NT2/D1 (cell line): ENCODE data around the gene KATNAL1.

Experiments
- DNase-seq: peaks from one replicate; pipeline ENCODE4 v3.0.0-alpha.2; 2011; ENCODE audit warnings: low read depth, low spot score
- H3K27me3 ChIP-seq: 2 replicates; pipeline ENCODE4 v1.6.0; 2011; ENCODE audit warnings: mild to moderate bottlenecking; ENCODE audit not compliant: insufficient read length, insufficient read depth
- H3K36me3 ChIP-seq: 2 replicates; pipeline ENCODE4 v1.6.1; 2011; ENCODE audit warnings: mild to moderate bottlenecking, low read length, mixed read lengths; ENCODE audit not compliant: insufficient read depth, insufficient read length
- H3K4me1 ChIP-seq: 2 replicates; pipeline ENCODE4 v1.5.1; 2011; ENCODE audit not compliant: insufficient read depth, insufficient read length
- H3K4me3 ChIP-seq: 2 replicates; pipeline ENCODE4 v1.5.1; 2011; ENCODE audit warnings: low read depth; ENCODE audit not compliant: insufficient read length
- H3K9ac ChIP-seq: 2 replicates; pipeline ENCODE4 v1.6.0; 2011; ENCODE audit warnings: low read depth; ENCODE audit not compliant: insufficient read length
- H3K9me3 ChIP-seq: 2 replicates; pipeline ENCODE4 v1.5.1; 2011; ENCODE audit warnings: mild to moderate bottlenecking, low read length; ENCODE audit not compliant: insufficient read depth
- SUZ12 ChIP-seq: IDR thresholded peaks from 2 replicates; pipeline ENCODE4 v1.6.1; 2011; ENCODE audit not compliant: insufficient read length, insufficient read depth; ENCODE audit errors: extremely low read depth
- YY1 ChIP-seq: IDR thresholded peaks from 2 replicates; pipeline ENCODE4 v1.6.1; 2011; ENCODE audit not compliant: insufficient read length, insufficient read depth
- ZNF274 ChIP-seq: IDR thresholded peaks from 2 replicates; pipeline ENCODE4 v1.6.1; 2011; ENCODE audit warnings: mild to moderate bottlenecking, low read depth, low read length

Gene KATNAL1

DNA sequence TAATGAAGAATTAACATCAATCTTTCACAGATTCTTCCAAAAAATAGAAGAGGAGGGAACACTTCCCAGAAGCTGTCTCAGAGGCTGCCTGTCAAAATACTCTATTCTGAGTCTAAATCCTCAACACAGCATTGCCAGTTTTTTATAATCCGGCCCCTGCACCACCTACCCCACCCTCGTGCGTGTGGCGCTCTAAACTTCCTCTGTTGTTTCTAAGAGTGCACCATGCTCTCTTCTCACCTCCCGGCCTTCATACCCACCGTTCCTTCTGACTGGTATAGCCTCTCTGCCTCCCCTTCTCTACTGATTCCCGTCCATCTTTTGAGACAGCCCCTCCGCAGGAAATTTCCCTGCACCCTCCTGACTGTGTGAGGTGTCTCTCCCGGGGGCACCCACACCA lies 136.8 kb downstream of the KATNAL1 start:
- Histone ChIP-seq H3K9me3 (no peaks in the 10 kb centered on the region), H3K4me3 (no peak overlapping the region), H3K27me3 (no peaks in the 10 kb centered on the region), H3K36me3 (no peaks in the 10 kb centered on the region), H3K9ac (no peak overlapping the region), H3K4me1 (no peaks in the 10 kb centered on the region)
- TF ChIP-seq SUZ12 (no peak), YY1 (no peak), ZNF274 (no peak)
- DNase-seq = no peak

DNA sequence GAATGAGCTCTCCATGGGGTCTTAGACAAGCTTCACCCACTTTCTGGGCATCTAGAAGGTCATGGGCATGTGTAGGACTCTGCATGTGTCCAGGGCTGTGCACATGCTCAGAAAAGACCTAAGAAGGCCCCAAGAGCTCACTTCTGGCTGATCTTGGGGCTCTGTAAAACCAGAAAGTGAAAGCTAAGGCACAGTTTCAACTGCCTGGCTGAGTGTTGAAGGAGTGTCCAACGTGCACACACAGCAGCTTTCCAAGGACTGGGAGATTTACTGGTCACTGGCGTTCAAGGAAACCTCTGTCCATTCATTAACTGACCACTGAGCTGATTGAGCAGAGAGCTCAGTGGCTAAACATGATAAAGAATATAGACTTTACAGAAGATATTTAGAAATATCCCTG lies 137.9 kb downstream of the KATNAL1 start:
- Histone ChIP-seq H3K9me3 (no peaks in the 10 kb centered on the region), H3K4me1 (no peaks in the 10 kb centered on the region), H3K4me3 (no peak overlapping the region), H3K9ac (no peak overlapping the region), H3K36me3 (no peaks in the 10 kb centered on the region), H3K27me3 (no peaks in the 10 kb centered on the region)
- TF ChIP-seq YY1 (no peak), SUZ12 (no peak), ZNF274 (no peak)
- DNase-seq = no peak

DNA sequence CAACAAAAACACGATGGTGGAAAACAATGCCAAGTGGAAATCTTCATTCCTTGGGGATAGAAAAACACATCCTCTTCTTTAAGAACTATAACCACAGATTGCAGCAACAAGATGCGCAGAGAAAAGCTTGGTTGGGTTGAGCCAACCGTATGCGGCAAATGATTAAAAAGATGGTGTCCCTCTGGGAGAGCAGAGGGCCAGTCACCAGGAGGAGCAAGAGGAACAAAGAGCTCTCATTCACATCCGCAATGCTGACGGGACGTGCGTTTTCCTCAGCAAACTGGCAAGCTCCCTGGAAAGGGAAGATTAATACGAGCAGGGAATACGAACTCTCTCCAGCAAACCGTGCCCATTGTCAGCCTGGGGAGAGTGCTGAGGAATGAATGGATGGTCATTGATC lies 141.6 kb downstream of the KATNAL1 start:
- 0 out of 2 replicates have a peak, but pooled peaks cover 9% of the 10 kb centered on the region for H3K9me3 ChIP-seq
- no peak overlapping the region for H3K9ac ChIP-seq
- TF ChIP-seq SUZ12 (no peak), YY1 (no peak), ZNF274 (no peak)
- no peaks in the 10 kb centered on the region for H3K4me1 ChIP-seq
- H3K36me3 ChIP-seq = no peaks in the 10 kb centered on the region
- no peaks in the 10 kb centered on the region for H3K27me3 ChIP-seq
- no peak for DNase-seq
- no peak overlapping the region for H3K4me3 ChIP-seq

GRCh38 chr13:30165071-30165470 lies 142.3 kb downstream of the KATNAL1 start:
- Histone ChIP-seq H3K27me3 (no peaks in the 10 kb centered on the region), H3K4me1 (no peaks in the 10 kb centered on the region), H3K9me3 (0 out of 2 replicates have a peak, but pooled peaks cover 9% of the 10 kb centered on the region), H3K36me3 (no peaks in the 10 kb centered on the region), H3K9ac (no peak overlapping the region), H3K4me3 (no peak overlapping the region)
- TF ChIP-seq YY1 (no peak), ZNF274 (no peak), SUZ12 (no peak)
- DNase-seq = no peak

GRCh38 chr13:30164146-30164545 lies 143.2 kb downstream of the KATNAL1 start:
- no peak for DNase-seq
- H3K4me3 ChIP-seq = no peak overlapping the region
- no peaks in the 10 kb centered on the region for H3K27me3 ChIP-seq
- no peaks in the 10 kb centered on the region for H3K4me1 ChIP-seq
- no peak for TF ChIP-seq SUZ12
- TF ChIP-seq YY1 = no peak
- TF ChIP-seq ZNF274 = no peak
- no peak overlapping the region for H3K9ac ChIP-seq
- 0 out of 2 replicates have a peak, but pooled peaks cover 9% of the 10 kb centered on the region for H3K9me3 ChIP-seq
- H3K36me3 ChIP-seq = no peaks in the 10 kb centered on the region

- no peak for DNase-seq
- 0 out of 2 replicates have a peak, but pooled peaks cover 9% of the 10 kb centered on the region for H3K9me3 ChIP-seq
- H3K36me3 ChIP-seq = no peaks in the 10 kb centered on the region
- H3K4me3 ChIP-seq = no peak overlapping the region
- TF ChIP-seq ZNF274 = no peak
- TF ChIP-seq SUZ12 = no peak
- H3K27me3 ChIP-seq = no peaks in the 10 kb centered on the region
- H3K9ac ChIP-seq = no peak overlapping the region
- H3K4me1 ChIP-seq = no peaks in the 10 kb centered on the region
Measured at GRCh38 chr13:30163441-30163840, 143.9 kb downstream of the KATNAL1 start.

- no peak overlapping the region for H3K4me3 ChIP-seq
- no peak for DNase-seq
- H3K9ac ChIP-seq = no peak overlapping the region
- H3K4me1 ChIP-seq = peaks cover 5% of the 10 kb centered on the region
- H3K9me3 ChIP-seq = 0 out of 2 replicates have a peak, but pooled peaks cover 9% of the 10 kb centered on the region
- no peak for TF ChIP-seq ZNF274
- H3K27me3 ChIP-seq = no peaks in the 10 kb centered on the region
- H3K36me3 ChIP-seq = no peaks in the 10 kb centered on the region
Measured at GRCh38 chr13:30159446-30159839, 147.9 kb downstream of the KATNAL1 start.
